MCF 10A (cell line): ENCODE results near the gene PLSCR3. TPM values are rescaled to one million over a fixed set of nuclear protein-coding genes. Genes with fewer than 3 reads are reported as not detected.

Source experiments
- BruUV-seq: library from RNA; stranded (reverse); fragments of 400-500 nt; replicated peaks from 2 replicates; lab custom pipeline; 2021; lab: Mats Ljungman, UMichigan
- CTCF ChIA-PET: fragments of 300-600 bp; sonication (Branson Sonifier 250); formaldehyde crosslinking; extraction: SDS; loops from one replicate; lab custom pipeline; 2021; ENCODE audit warnings: antibody characterized with exemption, inconsistent platforms; lab: Yijun Ruan, JAX
- POLR2A ChIA-PET: fragments of 300-600, 350-650 bp; sonication (Branson Sonifier 250); formaldehyde crosslinking; extraction: SDS; loops from one replicate; lab custom pipeline; 2020; ENCODE audit warnings: antibody characterized with exemption, inconsistent platforms; lab: Yijun Ruan, JAX
- DNase-seq: peaks from one replicate; pipeline ENCODE4 v3.0.0-alpha.2; 2018; ENCODE audit not compliant: unreplicated experiment
- H3K27ac Mint-ChIP-seq: one replicate; pipeline ENCODE4 v1.8.0; 2022; ENCODE audit warnings: mild to moderate bottlenecking, low read depth, mixed read lengths; ENCODE audit not compliant: unreplicated experiment
- H3K27me3 Mint-ChIP-seq: one replicate; pipeline ENCODE4 v1.8.0; 2022; ENCODE audit warnings: mixed read lengths; ENCODE audit not compliant: insufficient read depth, unreplicated experiment
- H3K36me3 Mint-ChIP-seq: one replicate; pipeline ENCODE4 v1.8.0; 2022; ENCODE audit warnings: mild to moderate bottlenecking, moderate library complexity, mixed read lengths; ENCODE audit not compliant: insufficient read depth, unreplicated experiment
- H3K4me1 Mint-ChIP-seq: one replicate; pipeline ENCODE4 v1.8.0; 2022; ENCODE audit warnings: mixed read lengths; ENCODE audit not compliant: insufficient read depth, unreplicated experiment
- H3K4me3 Mint-ChIP-seq: one replicate; pipeline ENCODE4 v1.8.0; 2022; ENCODE audit warnings: mild to moderate bottlenecking, moderate library complexity, mixed read lengths; ENCODE audit not compliant: unreplicated experiment
- H3K9me3 Mint-ChIP-seq: one replicate; pipeline ENCODE4 v1.8.0; 2022; ENCODE audit warnings: mixed read lengths; ENCODE audit not compliant: unreplicated experiment
- intact Hi-C: fragments of 100-400 bp; cut with micrococcal nuclease; formaldehyde crosslinking; loops from 2 replicates; pipeline ENCODE4 v1.14.1; 2022
- total RNA-seq: library from RNA; stranded (reverse); gene quantifications from 2 replicates; pipeline ENCODE4 v1.2.3, GENCODE V29; 2022
- TF ChIP-seq, protein P1 (sequence below): fragments of 200-600 bp; IDR thresholded peaks from one replicate; pipeline ENCODE4 v1.8.0; 2022; ENCODE audit warnings: antibody characterized with exemption, mild to moderate bottlenecking; ENCODE audit not compliant: unreplicated experiment

PLSCR3 gene
- total RNA-seq, 1 experiment from 2014 or later: 59.0 TPM

DNA sequence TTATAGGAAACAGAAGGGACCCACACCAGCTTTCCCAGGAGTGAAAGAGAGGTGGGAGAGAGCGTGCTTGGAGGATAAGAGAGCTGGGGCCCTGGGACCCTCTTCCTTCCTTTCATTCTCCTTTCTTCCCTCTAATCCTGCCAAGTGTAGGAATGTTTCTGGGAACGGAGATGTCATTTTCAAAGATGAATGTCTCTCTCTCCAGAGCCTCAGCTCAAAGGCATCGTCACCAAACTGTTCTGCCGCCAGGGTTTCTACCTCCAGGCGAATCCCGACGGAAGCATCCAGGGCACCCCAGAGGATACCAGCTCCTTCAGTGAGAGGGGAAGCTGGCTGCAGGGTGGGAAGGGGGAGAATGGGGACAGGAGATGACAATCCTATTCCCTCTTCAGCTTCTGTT, 46.9 kb upstream of the PLSCR3 start:
- Mint-ChIP-seq H3K36me3 (peaks cover 4% of the 10 kb centered on the region), H3K4me1 (peaks cover 23% of the 10 kb centered on the region), H3K27me3 (no peaks in the 10 kb centered on the region), H3K9me3 (no peaks in the 10 kb centered on the region), H3K4me3 (no peak overlapping the region), H3K27ac (no peak overlapping the region)
- intact Hi-C loops: no loop called here
- POLR2A ChIA-PET: interaction anchor here (0.6 to 8.9 kb wide), 11 partner anchors 8 to 426 kb away, joined by 3 to 115 read pairs (median 3); partner anchors contain the start of genes POLR2A, TMEM256 and ZBTB4
- TF ChIP-seq, protein P1, sequence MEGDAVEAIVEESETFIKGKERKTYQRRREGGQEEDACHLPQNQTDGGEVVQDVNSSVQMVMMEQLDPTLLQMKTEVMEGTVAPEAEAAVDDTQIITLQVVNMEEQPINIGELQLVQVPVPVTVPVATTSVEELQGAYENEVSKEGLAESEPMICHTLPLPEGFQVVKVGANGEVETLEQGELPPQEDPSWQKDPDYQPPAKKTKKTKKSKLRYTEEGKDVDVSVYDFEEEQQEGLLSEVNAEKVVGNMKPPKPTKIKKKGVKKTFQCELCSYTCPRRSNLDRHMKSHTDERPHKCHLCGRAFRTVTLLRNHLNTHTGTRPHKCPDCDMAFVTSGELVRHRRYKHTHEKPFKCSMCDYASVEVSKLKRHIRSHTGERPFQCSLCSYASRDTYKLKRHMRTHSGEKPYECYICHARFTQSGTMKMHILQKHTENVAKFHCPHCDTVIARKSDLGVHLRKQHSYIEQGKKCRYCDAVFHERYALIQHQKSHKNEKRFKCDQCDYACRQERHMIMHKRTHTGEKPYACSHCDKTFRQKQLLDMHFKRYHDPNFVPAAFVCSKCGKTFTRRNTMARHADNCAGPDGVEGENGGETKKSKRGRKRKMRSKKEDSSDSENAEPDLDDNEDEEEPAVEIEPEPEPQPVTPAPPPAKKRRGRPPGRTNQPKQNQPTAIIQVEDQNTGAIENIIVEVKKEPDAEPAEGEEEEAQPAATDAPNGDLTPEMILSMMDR: no peak
- no TSS peak for BruUV-seq
- no peak for DNase-seq
- CTCF ChIA-PET: interaction anchor here (0.6 to 2.3 kb wide), 7 partner anchors 10 to 209 kb away, joined by 3 to 14 read pairs (median 3); partner anchors contain the start of genes SLC35G6, SOX15 and TNFSF13

DNA sequence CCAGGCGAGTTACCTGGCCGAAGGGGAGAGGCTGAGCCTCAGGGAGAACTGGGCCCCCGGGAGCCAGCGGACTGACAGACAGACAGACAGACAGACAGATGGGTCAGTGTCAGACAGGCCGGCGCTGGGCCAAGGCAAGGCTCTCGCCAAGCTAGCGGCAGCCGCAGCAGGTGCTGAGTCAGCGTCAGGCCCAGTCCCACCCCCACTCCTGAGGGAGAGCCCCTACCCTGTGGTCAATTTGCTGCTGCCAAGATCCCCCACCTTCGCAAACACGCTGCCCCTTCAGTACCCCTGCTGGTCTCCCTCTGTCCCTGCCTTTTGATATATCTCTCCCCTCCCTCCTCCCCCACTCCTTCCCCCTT, 46.5 kb upstream of the PLSCR3 start:
- TF ChIP-seq, protein P1: peak; percentile 10
- Mint-ChIP-seq H3K27ac (no peak overlapping the region), H3K36me3 (peaks cover 4% of the 10 kb centered on the region), H3K4me3 (peak overlapping the region; percentile 38), H3K27me3 (no peaks in the 10 kb centered on the region), H3K9me3 (no peaks in the 10 kb centered on the region), H3K4me1 (peaks cover 23% of the 10 kb centered on the region)
- DNase-seq: peak; percentile 58
- ChIA-PET POLR2A (interaction anchor here (0.7 to 8.9 kb wide), 10 partner anchors 9 to 120 kb away, joined by 3 to 115 read pairs (median 4); partner anchors contain the start of genes POLR2A, TMEM256 and ZBTB4), CTCF (interaction anchor here (0.9 to 2.3 kb wide), 3 partner anchors 52 to 210 kb away, joined by 3 to 14 read pairs (median 3); partner anchors contain the start of gene TNFSF13)
- no TSS peak for BruUV-seq
- intact Hi-C loops: no loop called here

DNA sequence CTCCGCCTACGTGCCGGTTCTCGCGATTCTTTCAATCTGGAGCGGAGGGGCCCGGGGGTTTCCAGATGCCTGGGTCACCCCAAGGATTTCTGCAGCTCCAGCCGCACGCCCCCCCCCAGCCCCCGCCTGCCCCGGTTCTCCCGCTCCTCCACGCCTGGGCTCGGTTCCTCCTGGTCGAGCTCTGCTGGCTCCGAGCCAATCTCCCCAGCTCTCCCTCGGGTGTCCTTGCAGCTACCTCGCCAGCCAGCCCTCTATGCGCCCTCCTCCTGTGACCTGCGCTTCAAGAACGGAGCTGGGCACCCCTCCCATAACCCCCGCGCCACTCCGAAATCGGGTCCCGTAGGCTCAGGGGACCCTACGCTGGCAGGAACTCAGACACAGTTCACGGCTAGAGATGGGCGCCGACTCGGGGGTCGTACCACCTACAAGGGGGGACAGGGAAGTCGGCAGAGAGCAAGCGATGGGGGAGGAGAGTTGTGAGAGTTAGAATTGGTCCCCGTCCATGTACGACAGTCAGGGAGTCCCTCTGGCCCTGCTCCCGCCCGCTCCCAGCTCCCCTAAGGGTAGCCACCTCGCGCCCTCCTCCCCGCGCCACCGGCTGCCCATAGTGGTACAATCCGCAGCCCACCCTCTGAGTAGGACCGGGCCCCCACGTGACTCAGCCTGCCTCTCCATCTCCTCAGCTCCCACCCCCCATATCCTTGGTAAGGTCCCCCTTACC, 45.9 kb upstream of the PLSCR3 start:
- TF ChIP-seq, protein P1: no peak
- Mint-ChIP-seq H3K36me3 (peaks cover 4% of the 10 kb centered on the region), H3K9me3 (no peaks in the 10 kb centered on the region), H3K27me3 (no peaks in the 10 kb centered on the region), H3K27ac (no peak overlapping the region), H3K4me3 (peak overlapping the region; percentile 38), H3K4me1 (peaks cover 23% of the 10 kb centered on the region)
- intact Hi-C loops: no loop called here
- CTCF ChIA-PET: interaction anchor here (2.3 kb wide), 1 partner anchor 120 kb away, joined by 14 read pairs; the partner anchor contains the start of gene TNFSF13
- no TSS peak for BruUV-seq
- POLR2A ChIA-PET: interaction anchor here (0.7 to 8.9 kb wide), 8 partner anchors 11 to 120 kb away, joined by 3 to 115 read pairs (median 6); partner anchors contain the start of genes POLR2A, TMEM256 and ZBTB4
- DNase-seq: no peak
